HCT116 (cell line): ENCODE measurements around the gene VWA5B1. TPM values are rescaled to one million over a fixed set of nuclear protein-coding genes. Genes with fewer than 3 reads are reported as not detected.

Experiments used
- ATAC-seq: fragments of 200-7000 bp; cut with Tn5 transposase; 2 replicates; pipeline ENCODE4 v1.9.1; 2020; ENCODE audit warnings: mild to moderate bottlenecking, moderate library complexity
- BruUV-seq: library from RNA; stranded (reverse); fragments of 400-500 nt; replicated peaks from 2 replicates; lab custom pipeline; 2021; lab: Mats Ljungman, UMichigan
- CTCF ChIA-PET: fragments of 300-600 bp; sonication (Branson Sonifier 250); formaldehyde crosslinking; loops from one replicate; lab custom pipeline; 2021; ENCODE audit warnings: antibody characterized with exemption; lab: Charles Lee
- POLR2A ChIA-PET: fragments of 300-600, 350-600 bp; sonication (Branson Sonifier 250); formaldehyde crosslinking; loops from one replicate; lab custom pipeline; 2021; ENCODE audit warnings: antibody characterized with exemption; lab: Charles Lee
- RAD21 ChIA-PET, 2 experiments: fragments of 300-600 bp; sonication (Branson Sonifier 250); formaldehyde crosslinking; loops; one replicate each; lab custom pipeline; 2023; ENCODE audit warnings: low total read pairs in 2 of 2; ENCODE audit not compliant: uncharacterized antibody in 2 of 2, unreplicated experiment in 2 of 2, low non-redundant PET in 1 of 2; lab: Charles Lee
- DNase-seq: peaks from one replicate; pipeline ENCODE4 v3.0.0-alpha.2; 2010; ENCODE audit warnings: low read depth, low spot score
- H2AFZ ChIP-seq: fragments of 200-600 bp; shearing (Covaris generic), sonication (generic); 2 replicates; pipeline ENCODE4 v1.6.1; 2017; ENCODE audit warnings: low read depth, mixed run types, mixed read lengths, antibody characterized with exemption, low read length; ENCODE audit not compliant: poor library complexity, severe bottlenecking
- H3K27ac ChIP-seq: 2 replicates; pipeline ENCODE4 v1.5.1; 2012; ENCODE audit warnings: low read depth, low read length
- H3K27me3 ChIP-seq: fragments of 200-600 bp; sonication (generic); 2 replicates; pipeline ENCODE4 v1.6.1; 2016; ENCODE audit warnings: mixed run types, low read length, mixed read lengths; ENCODE audit not compliant: insufficient read depth
- H3K36me3 ChIP-seq, 2 experiments: fragments of 200-500 bp in 1 of 2; fragments of 200-600 bp in 1 of 2; sonication (Bioruptor generic) in 1 of 2; sonication (generic) in 1 of 2; 2 replicates each; pipeline versions ENCODE4 v1.5.1 to v1.6.1; 2014 to 2016; ENCODE audit warnings: low read length in 2 of 2, inconsistent platforms in 1 of 2, mixed read lengths in 1 of 2, mixed run types in 1 of 2; ENCODE audit not compliant: insufficient read depth in 2 of 2, control insufficient read depth in 1 of 2
- H3K4me1 ChIP-seq, 2 experiments: fragments of 200-600 bp in 1 of 2; sonication (generic) in 1 of 2; 2 replicates each; pipeline versions ENCODE4 v1.5.1 to v1.6.1; 2012 to 2017; ENCODE audit warnings: low read length in 2 of 2, inconsistent platforms in 1 of 2, mild to moderate bottlenecking in 1 of 2, mixed read lengths in 1 of 2, mixed run types in 1 of 2, moderate library complexity in 1 of 2; ENCODE audit not compliant: insufficient read depth in 2 of 2, control insufficient read depth in 1 of 2
- H3K4me2 ChIP-seq: fragments of 200-600 bp; sonication (generic); 2 replicates; pipeline ENCODE4 v1.6.1; 2017; ENCODE audit warnings: mixed run types, low read length, mixed read lengths
- H3K4me3 ChIP-seq, 2 experiments: fragments of 200-600 bp in 1 of 2; sonication (generic) in 1 of 2; replicated peaks in 1 of 2; 2 replicates each; pipeline ENCODE4 v1.5.1; 2011 to 2016; ENCODE audit warnings: low read length in 2 of 2, control low read depth in 1 of 2, low read depth in 1 of 2, mild to moderate bottlenecking in 1 of 2, mixed read lengths in 1 of 2, mixed run types in 1 of 2
- H3K79me2 ChIP-seq: fragments of 200-600 bp; sonication (generic); 2 replicates; pipeline ENCODE4 v1.6.1; 2017; ENCODE audit warnings: mild to moderate bottlenecking, mixed run types, low read length, moderate library complexity, mixed read lengths; ENCODE audit not compliant: insufficient read depth
- H3K9ac ChIP-seq: fragments of 200-600 bp; sonication (generic); 2 replicates; pipeline ENCODE4 v1.6.1; 2016; ENCODE audit warnings: low read length, mixed read lengths
- H3K9me2 ChIP-seq: fragments of 200-600 bp; sonication (generic), shearing (Covaris generic); 2 replicates; pipeline ENCODE4 v1.6.1; 2017; ENCODE audit warnings: mixed run types, mild to moderate bottlenecking, moderate library complexity; ENCODE audit not compliant: insufficient read depth
- H3K9me3 ChIP-seq, 2 experiments: fragments of 200-500 bp in 1 of 2; fragments of 200-600 bp in 1 of 2; sonication (Bioruptor generic) in 1 of 2; sonication (generic) in 1 of 2; 2 replicates each; pipeline ENCODE4 v1.6.1; 2014 to 2017; ENCODE audit warnings: low read length in 2 of 2, mixed read lengths in 2 of 2, inconsistent platforms in 1 of 2, low read depth in 1 of 2, mild to moderate bottlenecking in 1 of 2, mixed run types in 1 of 2, moderate library complexity in 1 of 2; ENCODE audit not compliant: control insufficient read depth in 1 of 2, insufficient read depth in 1 of 2
- H4K20me1 ChIP-seq: fragments of 200-600 bp; sonication (generic), shearing (Covaris generic); 2 replicates; pipeline ENCODE4 v1.6.1; 2017; ENCODE audit warnings: mixed run types, mild to moderate bottlenecking, moderate library complexity; ENCODE audit not compliant: insufficient read depth
- ATF3 ChIP-seq: IDR thresholded peaks from 2 replicates; pipeline ENCODE4 v1.6.1; 2012
- CEBPB ChIP-seq: IDR thresholded peaks from 2 replicates; pipeline ENCODE4 v1.6.1; 2012; ENCODE audit warnings: low read depth
- CTCF ChIP-seq, 3 experiments: fragments of 200-600 bp in 1 of 3; sonication (generic) in 1 of 3; IDR thresholded peaks in 2 of 3; conservative IDR thresholded peaks in 1 of 3; 2 replicates each; pipeline ENCODE4 v1.5.1; 2012 to 2017; ENCODE audit warnings: low read depth in 2 of 3, low read length in 2 of 3, antibody characterized with exemption in 1 of 3, borderline replicate concordance in 1 of 3, control low read depth in 1 of 3, mild to moderate bottlenecking in 1 of 3, mixed read lengths in 1 of 3, mixed run types in 1 of 3, moderate library complexity in 1 of 3; ENCODE audit not compliant: insufficient read depth in 1 of 3
- EGR1 ChIP-seq: IDR thresholded peaks from 2 replicates; pipeline ENCODE4 v1.6.1; 2012; ENCODE audit warnings: low read depth
- ELF1 ChIP-seq: IDR thresholded peaks from 2 replicates; pipeline ENCODE4 v1.6.1; 2012; ENCODE audit warnings: low read depth, borderline replicate concordance
- EZH2 ChIP-seq: fragments of 200-600 bp; sonication (generic); IDR thresholded peaks from 2 replicates; pipeline ENCODE4 v1.6.1; 2017; ENCODE audit warnings: antibody characterized with exemption, mixed run types
- EZH2phosphoT487 ChIP-seq: fragments of 200-600 bp; IDR thresholded peaks from 2 replicates; pipeline ENCODE4 v1.6.1; 2018; ENCODE audit warnings: antibody characterized with exemption, borderline replicate concordance
- JUND ChIP-seq: IDR thresholded peaks from 2 replicates; pipeline ENCODE4 v1.6.1; 2012
- MAX ChIP-seq: IDR thresholded peaks from 2 replicates; pipeline ENCODE4 v1.6.1; 2012
- POLR2A ChIP-seq: IDR thresholded peaks from 2 replicates; pipeline ENCODE4 v1.7.0; 2011; ENCODE audit warnings: borderline replicate concordance; ENCODE audit not compliant: insufficient read depth, insufficient read length; ENCODE audit errors: extremely low read depth
- POLR2AphosphoS5 ChIP-seq: IDR thresholded peaks from 2 replicates; pipeline ENCODE4 v1.6.1; 2011; ENCODE audit warnings: mild to moderate bottlenecking, low read depth, low read length, moderate library complexity
- RAD21 ChIP-seq: IDR thresholded peaks from 2 replicates; pipeline ENCODE4 v1.6.1; 2012; ENCODE audit warnings: low read depth, mild to moderate bottlenecking
- SIN3A ChIP-seq: IDR thresholded peaks from 2 replicates; pipeline ENCODE4 v1.6.1; 2012; ENCODE audit warnings: low read depth
- SP1 ChIP-seq: IDR thresholded peaks from 2 replicates; pipeline ENCODE4 v1.6.1; 2012; ENCODE audit warnings: low read depth
- YY1 ChIP-seq: IDR thresholded peaks from 2 replicates; pipeline ENCODE4 v1.6.1; 2011; ENCODE audit warnings: low read length, low read depth, moderate library complexity, mild to moderate bottlenecking; ENCODE audit not compliant: insufficient replicate concordance; ENCODE audit errors: extremely low read depth
- ZBTB33 ChIP-seq: IDR thresholded peaks from 2 replicates; pipeline ENCODE4 v1.6.1; 2011; ENCODE audit warnings: mild to moderate bottlenecking, low read length, moderate library complexity; ENCODE audit not compliant: insufficient replicate concordance; ENCODE audit errors: extremely low read depth
- ZFX ChIP-seq: fragments of 450-650 bp; IDR thresholded peaks from 2 replicates; pipeline ENCODE4 v1.6.1; 2017
- ZNF274 ChIP-seq: fragments of 200-500 bp; sonication (Bioruptor generic); IDR thresholded peaks from 2 replicates; pipeline ENCODE4 v1.6.1; 2014; ENCODE audit warnings: mild to moderate bottlenecking, low read depth, low read length, inconsistent platforms
- intact Hi-C: fragments of 100-400 bp; cut with micrococcal nuclease; formaldehyde crosslinking; loops from 2 replicates; pipeline ENCODE4 v1.10.0; 2022
- total RNA-seq: library from RNA; stranded (reverse); gene quantifications from one replicate; pipeline ENCODE4 v1.2.1, GENCODE V29; 2021; ENCODE audit not compliant: unreplicated experiment

The VWA5B1 gene
- total RNA-seq, 1 experiment from 2014 or later, result not detected

- RAD21 ChIA-PET, result no interaction called here
- H3K36me3 ChIP-seq, result no peaks in the 10 kb centered on the region
- no TSS peak for BruUV-seq
- H3K9ac ChIP-seq, result no peak overlapping the region
- intact Hi-C loops, result loop anchor here (10.0 kb wide), 1 partner anchor 152 kb away; no protein-coding TSS in a partner anchor
- peaks cover 8% of the 10 kb centered on the region; the same call in 1 of the 2 replicates for H3K27me3 ChIP-seq
- no peaks in the 10 kb centered on the region for H4K20me1 ChIP-seq
- H3K4me3 ChIP-seq, result no peak overlapping the region
- POLR2A ChIA-PET, result no interaction called here
- H3K27ac ChIP-seq, result no peak overlapping the region
- no peaks in the 10 kb centered on the region for H3K9me3 ChIP-seq
- CTCF ChIA-PET, result no interaction called here
- no peak for DNase-seq
- no peaks in the 10 kb centered on the region for H3K9me2 ChIP-seq
- TF ChIP-seq ZBTB33 (no peak), ZNF274 (no peak), SP1 (no peak), POLR2AphosphoS5 (no peak)
- no peaks in the 10 kb centered on the region for H3K79me2 ChIP-seq
- ATAC-seq, result no peak
- H3K4me2 ChIP-seq, result no peak overlapping the region
- H3K4me1 ChIP-seq, result peaks cover 0 to 6% of the 10 kb centered on the region in 2 experiments; a peak in 2 of 4 replicates
- no peak overlapping the region for H2AFZ ChIP-seq
These were observed 76.5 kb downstream of the VWA5B1 start for GRCh38 chr1:20367116-20367585.

GRCh38 chr1:20367626-20368025 is 77.0 kb downstream of the VWA5B1 start:
- Histone ChIP-seq H3K27me3 (peaks cover 8% of the 10 kb centered on the region; the same call in 1 of the 2 replicates), H2AFZ (no peak overlapping the region), H3K4me3 (no peak overlapping the region), H3K9me2 (no peaks in the 10 kb centered on the region), H4K20me1 (no peaks in the 10 kb centered on the region), H3K27ac (no peak overlapping the region), H3K4me2 (no peak overlapping the region), H3K9ac (no peak overlapping the region), H3K9me3 (no peaks in the 10 kb centered on the region), H3K4me1 (peaks cover 0 to 6% of the 10 kb centered on the region in 2 experiments; a peak in 2 of 4 replicates), H3K79me2 (no peaks in the 10 kb centered on the region), H3K36me3 (no peaks in the 10 kb centered on the region)
- ChIA-PET CTCF (no interaction called here), RAD21 (no interaction called here), POLR2A (no interaction called here)
- intact Hi-C loops, result loop anchor here (10.0 kb wide), 1 partner anchor 153 kb away; no protein-coding TSS in a partner anchor
- BruUV-seq, result no TSS peak
- ATAC-seq (no peak), DNase-seq (no peak)
- TF ChIP-seq ATF3, result no peak
- no peak for TF ChIP-seq JUND
- no peak for TF ChIP-seq SIN3A
- no peak for TF ChIP-seq RAD21
- no peak for TF ChIP-seq POLR2AphosphoS5
- TF ChIP-seq MAX, result no peak
- TF ChIP-seq ELF1, result no peak
- no peak for TF ChIP-seq EGR1
- TF ChIP-seq YY1, result no peak
- TF ChIP-seq CTCF (IDR thresholded peaks at IDR 0.05 in 2 of 3, conservative IDR thresholded peaks at IDR 0.05 in 1 of 3; ENCODE audit: borderline replicate concordance in 1 of 3, insufficient read depth in 1 of 3, low read depth in 2 of 3, low read length in 2 of 3), result no peak
- TF ChIP-seq ZFX, result no peak
- TF ChIP-seq ZNF274, result no peak
- TF ChIP-seq POLR2A, result no peak
- TF ChIP-seq CEBPB, result no peak
- no peak for TF ChIP-seq EZH2
- no peak for TF ChIP-seq EZH2phosphoT487
